GM12878 (cell line): ENCODE results near the gene LYPLA2. TPM values are rescaled to one million over a fixed set of nuclear protein-coding genes. Genes with fewer than 3 reads are reported as not detected.

Experiments
- ATF3 ChIP-seq: IDR thresholded peaks from 2 replicates; pipeline ENCODE4 v1.6.1; 2011; ENCODE audit warnings: low read depth, mild to moderate bottlenecking, low read length, moderate library complexity, borderline replicate concordance; ENCODE audit errors: extremely low read depth
- BCL11A ChIP-seq: IDR thresholded peaks from 2 replicates; pipeline ENCODE4 v1.6.1; 2011; ENCODE audit warnings: low read depth, low read length
- CBFB ChIP-seq: IDR thresholded peaks from 2 replicates; pipeline ENCODE4 v1.6.1; 2016; ENCODE audit warnings: antibody characterized with exemption, low read depth
- CBX5 ChIP-seq: sonication (generic); IDR thresholded peaks from 2 replicates; pipeline ENCODE4 v1.6.1; 2016; ENCODE audit warnings: low read depth, moderate library complexity, mild to moderate bottlenecking, inconsistent platforms
- CEBPB ChIP-seq, 2 experiments: fragments of 150-350 bp in 1 of 2; IDR thresholded peaks; 2 replicates each; pipeline ENCODE4 v1.6.1; 2012 to 2014; ENCODE audit warnings: low read depth in 2 of 2, low read length in 2 of 2, borderline replicate concordance in 1 of 2, inconsistent platforms in 1 of 2
- CHD2 ChIP-seq: IDR thresholded peaks from 2 replicates; pipeline ENCODE4 v1.6.1; 2011; ENCODE audit warnings: low read depth, low read length, improper control_type of control experiment, borderline replicate concordance
- ESRRA ChIP-seq: IDR thresholded peaks from 2 replicates; pipeline ENCODE4 v1.6.1; 2012; ENCODE audit warnings: mild to moderate bottlenecking, low read length, improper control_type of control experiment
- FOXM1 ChIP-seq: IDR thresholded peaks from 2 replicates; pipeline ENCODE4 v1.6.1; 2012; ENCODE audit warnings: low read depth, mild to moderate bottlenecking, inconsistent platforms, low read length, moderate library complexity
- HDAC2 ChIP-seq: fragments of 200-600 bp; sonication (generic); IDR thresholded peaks from 2 replicates; pipeline ENCODE4 v1.6.1; 2017
- IRF5 ChIP-seq: fragments of 450-650 bp; IDR thresholded peaks from 2 replicates; pipeline ENCODE4 v1.6.1; 2017; ENCODE audit warnings: borderline replicate concordance
- NFXL1 ChIP-seq: fragments of 450-650 bp; IDR thresholded peaks from 2 replicates; pipeline ENCODE4 v1.6.1; 2017; ENCODE audit warnings: antibody characterized with exemption, mild to moderate bottlenecking, borderline replicate concordance
- NKRF ChIP-seq: fragments of 450-650 bp; conservative IDR thresholded peaks from 2 replicates; pipeline ENCODE4 v1.6.1; 2017; ENCODE audit warnings: mild to moderate bottlenecking, moderate library complexity
- NR2C1 ChIP-seq: fragments of 450-650 bp; IDR thresholded peaks from 2 replicates; pipeline ENCODE4 v1.6.1; 2017; ENCODE audit warnings: antibody characterized with exemption, mild to moderate bottlenecking, moderate library complexity
- POU2F2 ChIP-seq: IDR thresholded peaks from 3 replicates; pipeline ENCODE4 v1.6.1; 2011; ENCODE audit warnings: low read depth, mild to moderate bottlenecking, low read length, borderline replicate concordance
- REST ChIP-seq: IDR thresholded peaks from 2 replicates; pipeline ENCODE4 v1.6.1; 2012; ENCODE audit warnings: mild to moderate bottlenecking, low read depth, low read length
- SKIL ChIP-seq: fragments of 450-650 bp; IDR thresholded peaks from 2 replicates; pipeline ENCODE4 v1.6.1; 2017; ENCODE audit warnings: mild to moderate bottlenecking, low read depth, inconsistent platforms; ENCODE audit not compliant: poor library complexity, severe bottlenecking
- SMAD5 ChIP-seq: IDR thresholded peaks from 2 replicates; pipeline ENCODE4 v1.6.1; 2016; ENCODE audit warnings: antibody characterized with exemption, low read depth
- SREBF1 ChIP-seq: IDR thresholded peaks from 2 replicates; pipeline ENCODE4 v1.6.1; 2012; ENCODE audit warnings: mild to moderate bottlenecking, low read length
- SUPT20H ChIP-seq: IDR thresholded peaks from 2 replicates; pipeline ENCODE4 v1.6.1; 2011; ENCODE audit warnings: low read depth, mild to moderate bottlenecking, low read length, moderate library complexity, borderline replicate concordance; ENCODE audit not compliant: control insufficient read depth
- TAF1 ChIP-seq: IDR thresholded peaks from 2 replicates; pipeline ENCODE4 v1.6.1; 2011; ENCODE audit warnings: mild to moderate bottlenecking, low read depth, low read length, borderline replicate concordance
- TCF12 ChIP-seq: IDR thresholded peaks from 2 replicates; pipeline ENCODE4 v1.6.1; 2011; ENCODE audit warnings: low read depth, mild to moderate bottlenecking, low read length
- YBX1 ChIP-seq: fragments of 450-650 bp; IDR thresholded peaks from 2 replicates; pipeline ENCODE4 v1.6.1; 2016; ENCODE audit warnings: antibody characterized with exemption
- ZNF24 ChIP-seq: fragments of 450-650 bp; IDR thresholded peaks from 2 replicates; pipeline ENCODE4 v1.6.1; 2017; ENCODE audit warnings: antibody characterized with exemption, mild to moderate bottlenecking
- ZNF274 ChIP-seq: IDR thresholded peaks from one replicate; pipeline ENCODE4 v1.8.0; 2011; ENCODE audit not compliant: insufficient read length, insufficient read depth
- polyA plus RNA-seq, 11 experiments: library from polyadenylated mRNA; depleted of rRNA in 4 of 11; unstranded in 6 of 11; stranded (reverse) in 5 of 11; fragments of >200 nt; fragmentation: Nextera tagmentation in 4 of 11; fragmentation: Illumina TruSeq in 1 of 11; extraction: Ambion mirVana in 4 of 11; extraction: Trizol in 1 of 11; gene quantifications; 1 replicate in 1 of 11; 2 replicates in 10 of 11; pipeline versions ENCODE4 v1.2.1 to v1.2.3, GENCODE V29; 2011 to 2016; ENCODE audit warnings: inconsistent platforms in 2 of 11, missing spikeins in 2 of 11, low read depth in 1 of 11
- total RNA-seq, 4 experiments: library from RNA; depleted of rRNA in 3 of 4; stranded (reverse); fragments of >200 nt in 3 of 4; fragmentation: Illumina TruSeq in 1 of 4; extraction: Trizol in 1 of 4; gene quantifications; 2 replicates each; pipeline versions ENCODE4 v1.2.1 to v1.2.3, GENCODE V29; 2013 to 2021

Gene LYPLA2
- total and polyA plus RNA-seq, 10 of the 15 experiments (the other 5 are each of a cell fraction or from before 2014, with no cell fraction given): 2.7 to 129 (median 62.3) TPM

GRCh38 chr1:23809751-23810171 is 18.8 kb downstream of the LYPLA2 start (continued):
- TF ChIP-seq IRF5 (no peak), POU2F2 (no peak), HDAC2 (no peak), ZNF24 (0 out of 2 replicates have a peak, but pooled peaks have one; percentile 49), BCL11A (no peak), FOXM1 (peak; percentile 56; the same call in 1 of the 2 replicates), CBFB (no peak), SKIL (peak; percentile 62), CHD2 (no peak), CBX5 (no peak), YBX1 (no peak), NR2C1 (no peak), ESRRA (no peak), REST (no peak), ZNF274 (no peak), SREBF1 (no peak), ATF3 (peak; percentile 43; the same call in 1 of the 2 replicates), SUPT20H (no peak), NFXL1 (no peak), TCF12 (no peak), NKRF (no peak), TAF1 (no peak), SMAD5 (no peak), CEBPB (IDR thresholded peaks at IDR 0.05; ENCODE audit: borderline replicate concordance in 1 of 2, low read depth in 2 of 2, low read length in 2 of 2) (no peak)
